Loucy (cell line): ENCODE data around the gene HCFC1.

ENCODE experiments used
- H2AFZ ChIP-seq: fragments of 200-600 bp; sonication (generic); 2 replicates; pipeline ENCODE4 v1.6.0; 2016; ENCODE audit warnings: antibody characterized with exemption, mild to moderate bottlenecking, low read length, moderate library complexity
- H3F3A ChIP-seq: fragments of 200-600 bp; 2 replicates; pipeline ENCODE4 v1.6.0; 2016; ENCODE audit warnings: antibody characterized with exemption, low read depth, mild to moderate bottlenecking
- H3K27me3 ChIP-seq: fragments of 200-600 bp; sonication (generic); 2 replicates; pipeline ENCODE4 v1.6.1; 2014; ENCODE audit warnings: low read length, mild to moderate bottlenecking; ENCODE audit not compliant: insufficient read depth, poor library complexity, severe bottlenecking
- H3K36me3 ChIP-seq: fragments of 200-600 bp; sonication (generic); 2 replicates; pipeline ENCODE4 v1.6.1; 2016; ENCODE audit warnings: low read length; ENCODE audit not compliant: insufficient read depth
- H3K4me1 ChIP-seq: fragments of 200-600 bp; sonication (generic); 2 replicates; pipeline ENCODE4 v1.5.1; 2014; ENCODE audit warnings: low read length, mild to moderate bottlenecking; ENCODE audit not compliant: insufficient read depth, poor library complexity, severe bottlenecking
- H3K4me2 ChIP-seq: fragments of 200-600 bp; sonication (generic); 2 replicates; pipeline ENCODE4 v1.6.0; 2014; ENCODE audit warnings: antibody characterized with exemption, low read length, low read depth, mild to moderate bottlenecking; ENCODE audit not compliant: poor library complexity, severe bottlenecking
- H3K4me3 ChIP-seq: fragments of 200-600 bp; sonication (generic); 2 replicates; pipeline ENCODE4 v1.5.1; 2014; ENCODE audit warnings: low read length, mild to moderate bottlenecking, mixed read lengths; ENCODE audit not compliant: poor library complexity, severe bottlenecking
- H3K79me2 ChIP-seq: fragments of 200-600 bp; sonication (generic); 2 replicates; pipeline ENCODE4 v1.6.1; 2014; ENCODE audit warnings: low read length; ENCODE audit not compliant: insufficient read depth
- H3K9ac ChIP-seq: fragments of 200-600 bp; sonication (generic); 2 replicates; pipeline ENCODE4 v1.6.0; 2014; ENCODE audit warnings: mild to moderate bottlenecking, low read depth, low read length, moderate library complexity; ENCODE audit not compliant: poor library complexity, severe bottlenecking
- H3K9me2 ChIP-seq: fragments of 200-600 bp; sonication (generic); replicated peaks from 2 replicates; pipeline ENCODE4 v1.6.1; 2016; ENCODE audit warnings: low read depth, low read length, mixed read lengths
- H3K9me3 ChIP-seq: fragments of 200-600 bp; sonication (generic); 2 replicates; pipeline ENCODE4 v1.6.1; 2014; ENCODE audit warnings: mild to moderate bottlenecking, antibody characterized with exemption, low read length, low read depth; ENCODE audit not compliant: insufficient read depth
- H4K20me1 ChIP-seq: fragments of 200-600 bp; sonication (generic); 2 replicates; pipeline ENCODE4 v1.6.0; 2014; ENCODE audit warnings: antibody characterized with exemption, low read length, mild to moderate bottlenecking; ENCODE audit not compliant: insufficient read depth, poor library complexity, severe bottlenecking
- CTCF ChIP-seq: fragments of 200-600 bp; sonication (generic); conservative IDR thresholded peaks from 2 replicates; pipeline ENCODE4 v1.5.1; 2014; ENCODE audit warnings: mild to moderate bottlenecking, antibody characterized with exemption, low read length
- EZH2phosphoT487 ChIP-seq: fragments of 200-600 bp; IDR thresholded peaks from 2 replicates; pipeline ENCODE4 v1.6.1; 2018; ENCODE audit warnings: antibody characterized with exemption, mild to moderate bottlenecking, moderate library complexity, borderline replicate concordance

Gene HCFC1

DNA sequence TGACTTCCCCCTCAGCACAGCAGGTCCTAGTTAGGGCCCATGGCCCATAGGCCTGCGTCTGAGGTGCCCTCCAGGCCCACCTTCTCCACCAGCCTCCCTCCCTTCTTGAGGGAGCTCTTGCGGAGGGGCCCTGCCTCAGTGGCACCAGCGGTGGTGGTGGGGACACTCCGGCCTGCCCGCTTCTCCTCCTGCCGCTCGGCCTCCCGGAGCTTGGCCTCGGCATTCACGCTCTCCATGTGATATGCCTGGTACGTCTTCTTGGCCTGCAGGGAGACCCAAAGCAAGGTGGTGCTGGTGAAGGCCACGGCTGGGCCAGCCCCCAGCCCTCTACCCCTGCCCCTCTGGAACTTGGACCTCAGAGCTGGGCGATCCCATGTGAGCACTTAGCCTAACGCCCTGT is 51.1 kb downstream of the HCFC1 start:
- Histone ChIP-seq H3F3A (no peaks in the 10 kb centered on the region), H2AFZ (no peak overlapping the region), H4K20me1 (peaks cover 14% of the 10 kb centered on the region), H3K4me1 (peaks cover 3% of the 10 kb centered on the region), H3K27me3 (no peaks in the 10 kb centered on the region), H3K9ac (no peak overlapping the region), H3K9me3 (no peaks in the 10 kb centered on the region), H3K4me3 (no peak overlapping the region), H3K4me2 (no peak overlapping the region), H3K36me3 (peaks cover 7% of the 10 kb centered on the region; the same call in 1 of the 2 replicates), H3K79me2 (peaks cover 53% of the 10 kb centered on the region), H3K9me2 (no peaks in the 10 kb centered on the region)
- TF ChIP-seq CTCF (no peak), EZH2phosphoT487 (no peak)

DNA sequence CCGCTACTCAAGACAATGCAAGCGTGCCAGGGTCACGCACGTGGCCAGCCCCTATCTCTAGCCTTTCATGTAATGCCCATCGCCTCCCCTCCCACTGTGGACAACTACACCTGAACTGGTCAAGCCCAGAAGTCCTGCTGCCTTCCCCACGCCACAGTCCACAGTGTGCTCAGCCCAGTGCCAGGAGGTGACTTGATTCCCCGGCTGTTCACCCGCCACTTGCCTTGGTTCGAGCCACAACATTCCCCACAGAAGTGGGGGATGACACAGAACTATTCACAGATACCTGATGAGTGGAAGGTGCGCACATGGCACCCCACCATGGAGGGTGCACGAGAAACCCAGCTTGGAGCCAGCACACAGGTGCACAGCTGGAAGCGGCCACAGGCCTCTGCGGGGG is 52.3 kb downstream of the HCFC1 start:
- Histone ChIP-seq H3K9ac (no peak overlapping the region), H3K36me3 (peaks cover 7% of the 10 kb centered on the region; the same call in 1 of the 2 replicates), H3K79me2 (peaks cover 40% of the 10 kb centered on the region), H3K9me2 (no peaks in the 10 kb centered on the region), H3K9me3 (no peaks in the 10 kb centered on the region), H3K4me3 (no peak overlapping the region), H4K20me1 (peaks cover 14% of the 10 kb centered on the region), H2AFZ (no peak overlapping the region), H3K4me1 (peaks cover 3% of the 10 kb centered on the region), H3F3A (no peaks in the 10 kb centered on the region), H3K4me2 (no peak overlapping the region), H3K27me3 (no peaks in the 10 kb centered on the region)
- TF ChIP-seq EZH2phosphoT487 = no peak
- no peak for TF ChIP-seq CTCF

DNA sequence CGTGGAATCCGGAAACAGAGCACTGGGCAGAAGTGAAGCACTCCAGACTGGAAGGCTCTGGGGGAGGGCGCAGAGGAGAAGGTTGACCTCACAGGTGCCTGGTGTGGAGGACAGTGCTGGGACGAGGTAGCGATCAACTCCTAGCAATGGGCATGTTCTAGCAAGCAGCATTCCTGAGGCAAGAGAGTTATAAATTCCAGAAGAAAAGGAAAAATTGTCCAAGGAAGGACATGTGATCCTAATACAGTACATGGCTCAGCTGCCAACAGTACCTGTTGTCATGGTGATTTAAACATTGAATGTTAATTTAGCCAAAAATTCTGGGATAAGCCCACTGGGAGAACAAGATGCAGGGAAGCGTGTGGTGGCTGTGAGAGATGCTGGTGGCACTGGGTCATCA is 53.7 kb downstream of the HCFC1 start:
- Histone ChIP-seq H3K9ac (no peak overlapping the region), H3F3A (no peaks in the 10 kb centered on the region), H3K9me3 (no peaks in the 10 kb centered on the region), H2AFZ (no peak overlapping the region), H3K36me3 (peaks cover 13% of the 10 kb centered on the region; the same call in 1 of the 2 replicates), H3K27me3 (no peaks in the 10 kb centered on the region), H3K4me2 (no peak overlapping the region), H3K4me1 (no peaks in the 10 kb centered on the region), H3K9me2 (no peaks in the 10 kb centered on the region), H3K79me2 (peaks cover 26% of the 10 kb centered on the region), H4K20me1 (peaks cover 8% of the 10 kb centered on the region), H3K4me3 (no peak overlapping the region)
- TF ChIP-seq CTCF (no peak), EZH2phosphoT487 (no peak)
